NCI-H345 treated with DMSO at 0.1 percent for 48 hours (cell line): ENCODE data around the gene EED.

Source experiments
- DNase-seq: peaks from one replicate; lab custom pipeline; 2025; ENCODE audit not compliant: unreplicated experiment; lab: John Stamatoyannopoulos, UW

The EED gene, protein sequence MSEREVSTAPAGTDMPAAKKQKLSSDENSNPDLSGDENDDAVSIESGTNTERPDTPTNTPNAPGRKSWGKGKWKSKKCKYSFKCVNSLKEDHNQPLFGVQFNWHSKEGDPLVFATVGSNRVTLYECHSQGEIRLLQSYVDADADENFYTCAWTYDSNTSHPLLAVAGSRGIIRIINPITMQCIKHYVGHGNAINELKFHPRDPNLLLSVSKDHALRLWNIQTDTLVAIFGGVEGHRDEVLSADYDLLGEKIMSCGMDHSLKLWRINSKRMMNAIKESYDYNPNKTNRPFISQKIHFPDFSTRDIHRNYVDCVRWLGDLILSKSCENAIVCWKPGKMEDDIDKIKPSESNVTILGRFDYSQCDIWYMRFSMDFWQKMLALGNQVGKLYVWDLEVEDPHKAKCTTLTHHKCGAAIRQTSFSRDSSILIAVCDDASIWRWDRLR

DNA sequence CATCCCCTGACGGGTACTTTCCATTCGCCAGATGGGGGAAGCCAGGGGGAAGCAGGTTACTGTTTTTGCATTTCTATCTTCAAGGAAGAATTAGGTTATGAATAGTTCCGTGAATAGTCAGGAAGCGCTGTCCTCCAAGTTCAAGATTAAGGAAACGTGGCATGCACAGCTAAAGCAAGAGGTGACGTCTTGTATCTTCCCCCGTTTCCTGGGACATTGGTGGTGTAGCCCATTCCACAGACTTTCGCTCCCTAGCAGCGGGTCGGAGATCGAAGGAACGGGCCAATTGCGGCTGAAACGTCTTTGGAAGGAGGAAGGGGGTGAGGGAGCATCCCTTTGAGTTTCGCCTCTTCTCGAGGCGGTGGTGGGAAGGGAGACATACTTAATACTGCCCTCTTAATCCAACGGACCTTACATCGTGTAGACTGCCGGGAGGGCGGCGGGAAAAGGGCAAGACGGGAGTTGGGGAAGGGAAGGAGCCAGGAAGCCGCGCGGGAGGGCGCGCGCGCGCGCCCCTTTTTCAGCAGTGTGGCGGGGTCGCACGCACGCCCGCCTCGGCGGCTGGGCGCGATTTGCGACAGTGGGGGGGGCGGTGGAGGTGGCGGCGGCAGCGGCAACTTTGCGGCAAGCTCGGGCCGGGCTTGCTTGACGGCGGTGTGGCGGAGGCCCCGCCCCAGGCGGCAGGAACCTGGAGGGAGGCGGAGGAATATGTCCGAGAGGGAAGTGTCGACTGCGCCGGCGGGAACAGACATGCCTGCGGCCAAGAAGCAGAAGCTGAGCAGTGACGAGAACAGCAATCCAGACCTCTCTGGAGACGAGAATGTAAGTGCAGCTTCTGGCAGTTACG is at the start of gene EED:
EED (plus strand) TSS at position 232 of the 847 bp plus-strand sequence; CDS start at position 709, 477 bp downstream.
- peak; percentile 96 for DNase-seq

DNA sequence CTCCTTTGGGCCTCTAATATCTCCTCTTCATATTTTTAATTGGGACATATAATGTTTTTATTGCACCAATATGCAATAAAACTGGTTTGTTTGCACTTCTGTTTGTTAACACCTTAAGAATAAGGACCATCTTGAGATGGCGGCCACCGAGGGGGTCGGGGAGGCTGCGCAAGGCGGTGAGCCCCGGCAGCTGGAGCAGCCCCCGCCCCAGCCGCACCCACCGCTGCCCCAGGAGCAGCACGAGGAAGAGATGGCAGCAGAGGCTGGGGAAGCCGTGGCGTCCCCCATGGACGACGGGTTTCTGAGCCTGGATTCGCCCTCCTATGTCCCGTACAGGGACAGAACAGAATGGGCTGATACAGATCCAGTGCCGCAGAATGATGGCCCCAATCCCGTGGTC is 49.6 kb upstream of the EED start:
- DNase-seq, result no peak

DNA sequence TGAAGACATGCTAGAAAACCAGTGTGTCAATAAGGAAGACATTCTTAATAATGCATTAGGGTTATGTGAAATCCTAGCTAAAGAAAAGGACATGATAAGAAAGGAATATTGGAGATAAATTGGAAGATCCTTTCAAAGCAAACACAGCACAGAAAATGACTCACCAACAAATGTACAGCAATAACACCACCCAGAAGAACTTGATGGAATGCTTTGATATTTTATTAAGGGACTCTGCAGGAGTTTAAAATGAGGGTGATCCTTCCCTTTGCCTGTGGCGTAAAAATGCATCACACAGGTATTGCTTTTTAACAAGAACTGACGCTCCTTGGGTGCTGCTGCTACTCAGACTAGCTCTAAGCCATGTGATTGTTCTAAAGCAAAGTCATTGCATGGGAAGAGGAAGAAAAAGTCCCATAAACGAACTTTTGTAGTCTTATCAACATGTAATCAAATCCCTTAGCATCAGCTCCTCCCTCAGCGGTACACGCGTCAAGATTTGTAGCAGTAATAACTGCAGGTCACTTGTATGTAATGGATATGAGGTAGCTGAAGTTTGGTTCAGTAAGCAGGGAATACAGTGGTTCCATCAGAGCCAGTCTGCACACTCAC is 48.4 kb upstream of the EED start:
- no peak for DNase-seq

DNA sequence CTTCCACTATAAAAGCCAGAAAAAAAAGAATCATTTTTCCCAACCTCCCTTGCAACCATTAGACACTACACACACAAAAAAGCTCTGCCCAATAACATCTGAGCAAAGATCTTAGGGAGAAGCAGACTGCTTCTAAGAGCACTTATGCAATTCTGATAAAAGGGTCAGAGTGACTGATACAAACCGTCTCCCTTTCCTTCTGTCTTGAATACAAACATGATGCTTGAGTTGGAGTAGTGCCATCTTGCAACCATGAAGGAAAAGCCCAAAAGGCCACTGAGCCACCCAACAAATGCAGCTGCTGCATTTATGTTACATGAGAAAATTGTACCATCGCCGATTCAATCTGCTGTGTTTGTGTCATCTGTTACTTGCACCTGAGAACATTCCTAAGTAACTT is 47.6 kb upstream of the EED start:
- no peak for DNase-seq

DNA sequence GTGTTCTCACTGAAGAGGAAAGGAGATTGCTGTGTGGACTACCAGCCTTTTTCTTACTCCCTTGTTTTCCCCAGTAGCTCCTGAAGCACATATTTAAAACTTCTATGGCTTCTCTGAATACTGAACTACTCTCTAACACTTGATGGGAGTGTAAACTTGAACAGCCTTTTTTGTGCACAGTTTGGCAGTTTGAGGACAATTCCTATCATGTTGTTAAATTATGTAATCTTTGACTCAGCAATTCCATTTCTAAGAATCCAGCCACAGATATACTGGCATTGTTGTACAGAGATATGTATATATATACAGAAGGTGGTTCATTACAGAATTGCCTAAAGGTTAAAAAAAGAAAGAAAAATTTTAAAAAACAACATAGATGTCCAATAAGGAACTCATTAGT is 47.1 kb upstream of the EED start:
- no peak for DNase-seq

DNA sequence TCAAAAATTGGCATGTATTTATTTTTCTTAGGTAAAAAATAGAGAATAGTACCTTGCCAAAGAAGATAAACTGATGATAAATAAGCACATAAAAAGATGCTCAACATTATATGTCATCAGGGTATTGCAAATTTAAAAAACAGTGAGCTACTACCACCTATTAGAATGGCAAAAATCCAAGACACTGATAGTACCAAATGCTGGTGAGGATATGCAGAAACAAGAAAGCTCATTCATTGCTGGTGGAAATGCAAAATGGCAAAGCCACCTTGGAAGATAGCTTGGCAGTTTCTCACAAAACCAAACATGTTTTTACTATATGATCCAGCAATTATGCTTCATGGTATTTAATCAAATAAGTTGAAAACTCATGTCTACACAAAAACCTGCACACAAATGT is 46.4 kb upstream of the EED start:
- DNase-seq, result no peak

DNA sequence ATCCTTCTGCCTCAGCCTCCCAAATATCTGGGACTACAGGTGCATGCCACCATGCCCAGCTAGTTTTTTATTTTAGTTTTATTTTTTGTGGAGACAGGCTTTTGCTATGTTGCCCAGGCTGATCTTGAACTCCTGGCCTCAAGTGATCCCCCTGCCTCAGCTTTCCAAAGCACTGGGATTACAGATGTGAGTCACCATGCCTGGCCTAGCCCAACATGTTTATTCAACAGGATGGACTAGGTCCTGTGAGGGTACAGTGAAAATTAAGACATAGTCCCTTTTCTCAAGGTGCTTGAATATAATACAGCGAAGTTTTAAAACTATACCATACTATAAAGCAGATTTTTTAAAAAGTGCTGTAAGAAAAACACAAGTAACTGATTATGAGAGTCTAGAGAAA is 45.2 kb upstream of the EED start:
- no peak for DNase-seq

DNA sequence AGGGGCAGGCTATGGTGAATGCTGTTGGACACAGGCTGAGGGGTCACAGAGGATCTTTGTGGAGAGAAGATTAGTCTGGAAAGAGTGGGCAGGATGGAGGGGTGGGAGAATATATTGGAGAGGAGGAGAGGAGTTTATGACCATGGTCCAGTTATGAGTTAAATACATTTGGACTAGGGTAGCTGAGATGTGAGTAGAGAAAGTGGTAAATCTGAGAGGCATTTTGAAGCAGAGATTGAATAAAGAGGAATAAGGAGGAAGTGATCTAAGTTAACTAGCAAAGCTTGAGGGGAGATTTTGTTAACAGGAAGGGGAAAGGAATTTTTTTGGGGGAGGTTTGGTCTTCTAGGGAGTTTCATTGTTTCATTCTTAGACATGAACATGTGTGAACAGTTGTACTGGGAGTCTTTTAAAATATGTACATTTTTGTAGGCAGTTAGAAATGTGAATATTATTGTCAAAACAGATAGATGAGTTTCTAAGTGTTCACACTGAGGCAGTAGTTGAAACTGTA is 43.1 kb upstream of the EED start:
- no peak for DNase-seq

DNA sequence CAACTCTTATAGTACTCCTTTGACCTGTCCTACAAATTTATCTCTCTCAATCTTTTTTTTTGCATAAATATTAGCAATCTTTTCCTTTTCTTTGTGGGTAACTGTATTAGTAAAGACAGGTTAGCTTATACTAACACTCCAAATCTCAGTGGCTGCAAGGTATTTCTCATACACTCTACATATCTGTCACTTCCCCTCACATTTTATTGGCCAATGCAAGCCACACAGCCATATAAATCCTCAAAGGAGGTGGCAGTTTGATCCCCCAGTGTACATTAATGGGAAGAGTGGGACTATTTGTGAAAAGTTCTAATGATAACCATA is 42.6 kb upstream of the EED start:
- no peak for DNase-seq

DNA sequence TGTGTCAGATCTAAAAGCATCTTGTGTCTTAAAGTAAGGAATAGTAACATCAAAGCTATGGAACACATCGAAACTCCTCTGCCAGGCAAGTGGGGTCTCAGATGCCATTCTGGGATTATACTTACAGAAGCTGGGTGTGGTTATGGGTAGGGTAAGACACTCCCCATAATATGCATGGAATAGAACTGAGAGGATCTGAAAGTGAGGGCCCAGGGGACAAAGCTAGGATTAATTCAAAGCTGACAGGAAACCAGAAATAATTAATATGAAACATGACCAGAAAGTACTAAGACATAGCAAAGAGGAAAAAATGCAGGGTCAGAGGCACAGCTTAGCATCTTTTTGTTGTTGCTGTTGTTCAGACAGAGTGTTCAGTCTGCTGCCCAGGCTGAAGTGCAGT is 40.2 kb upstream of the EED start:
- DNase-seq, result no peak

DNA sequence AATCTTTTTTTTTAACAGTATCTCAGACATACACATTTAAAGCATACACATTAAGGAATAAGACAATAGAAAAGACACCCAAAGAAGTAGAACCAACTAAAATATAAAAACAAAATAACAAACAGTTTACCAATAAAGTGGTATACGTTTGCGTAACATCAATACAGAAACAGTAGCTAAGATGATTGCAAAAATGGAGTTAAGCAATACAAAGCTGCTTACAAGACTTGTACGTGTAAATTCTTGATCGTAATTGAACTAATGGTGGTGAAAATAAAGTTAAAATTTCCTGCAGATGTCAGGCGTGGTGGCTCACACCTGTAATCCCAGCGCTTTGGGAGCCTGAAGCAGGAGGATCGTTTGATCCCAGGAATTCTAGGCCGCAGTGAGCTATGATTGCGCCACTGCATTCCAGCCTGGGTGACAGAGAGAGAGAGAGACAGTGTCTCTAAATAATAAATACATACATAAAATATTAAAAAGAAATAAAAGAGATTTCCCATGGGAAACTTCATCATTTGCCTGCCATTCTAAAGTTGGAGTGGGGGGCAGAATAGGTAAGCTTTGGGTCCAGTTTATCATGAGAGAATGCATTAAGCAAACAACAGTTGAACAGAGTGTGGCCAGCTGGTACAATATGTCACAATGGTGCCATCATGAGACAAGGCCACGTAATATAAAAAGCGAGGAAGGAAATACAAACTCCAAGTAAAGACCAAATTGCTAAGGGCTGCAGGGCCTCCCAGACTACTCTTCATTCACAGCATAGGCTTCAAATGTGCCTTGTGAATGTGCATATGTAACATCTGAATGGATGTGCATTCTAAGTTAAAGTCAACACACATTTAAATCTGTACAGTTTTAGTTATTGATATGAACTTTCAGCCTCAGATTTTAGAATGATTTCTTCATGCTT is 38.9 kb upstream of the EED start:
- DNase-seq, result no peak

DNA sequence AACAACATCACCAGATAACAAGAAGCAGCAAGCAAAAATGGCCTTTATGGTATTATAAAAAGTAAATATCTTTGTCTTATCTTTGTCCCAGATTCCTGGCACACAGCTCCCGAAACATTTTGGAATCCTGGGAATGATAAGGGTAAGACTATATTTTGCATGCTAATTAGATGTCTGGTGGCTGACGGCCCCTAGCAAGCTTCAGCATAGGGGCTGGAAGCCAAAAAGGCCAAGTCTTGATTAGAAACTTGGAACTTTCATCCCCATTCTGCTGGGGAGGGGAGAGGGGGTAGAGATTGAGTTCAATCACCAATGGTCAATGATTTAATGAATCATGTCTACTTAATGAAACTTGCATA is 38.2 kb upstream of the EED start:
- DNase-seq, result no peak

DNA sequence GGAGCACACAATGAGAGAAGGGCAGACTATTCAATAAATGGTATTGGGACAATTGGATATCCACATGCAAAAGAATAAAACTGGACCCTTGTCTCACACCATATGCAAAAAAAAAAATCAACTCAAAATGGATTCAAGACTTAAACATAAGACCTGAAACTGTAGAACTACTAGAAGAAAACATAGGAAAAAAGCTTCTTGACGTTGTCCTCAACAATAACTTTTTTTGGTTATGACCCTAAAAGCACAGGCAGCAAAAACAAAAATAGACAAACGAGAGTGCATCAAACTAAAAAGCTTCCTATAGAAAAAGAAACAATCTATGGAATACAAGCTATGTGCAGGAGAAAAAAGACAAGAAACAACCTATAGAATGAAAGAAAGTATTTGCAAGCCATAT is 37.1 kb upstream of the EED start:
- DNase-seq, result no peak

DNA sequence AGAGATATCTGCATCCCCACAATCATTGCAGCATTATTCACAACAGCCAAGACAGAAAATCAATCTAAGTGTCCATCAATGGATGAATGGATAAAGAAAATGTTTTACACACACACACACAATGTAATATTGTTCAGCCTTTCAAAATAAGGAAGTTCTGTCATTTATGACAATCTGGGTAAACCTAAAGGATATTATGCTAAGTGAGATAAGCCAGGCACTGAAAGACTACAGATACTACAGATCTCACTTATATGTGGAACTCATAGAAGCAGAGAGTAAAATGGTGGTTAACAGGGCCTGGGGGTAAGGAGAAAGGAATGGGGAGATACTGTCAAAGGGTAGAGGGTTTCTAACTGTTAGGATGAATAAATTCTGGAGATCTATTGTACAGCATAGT is 36.0 kb upstream of the EED start:
- no peak for DNase-seq

DNA sequence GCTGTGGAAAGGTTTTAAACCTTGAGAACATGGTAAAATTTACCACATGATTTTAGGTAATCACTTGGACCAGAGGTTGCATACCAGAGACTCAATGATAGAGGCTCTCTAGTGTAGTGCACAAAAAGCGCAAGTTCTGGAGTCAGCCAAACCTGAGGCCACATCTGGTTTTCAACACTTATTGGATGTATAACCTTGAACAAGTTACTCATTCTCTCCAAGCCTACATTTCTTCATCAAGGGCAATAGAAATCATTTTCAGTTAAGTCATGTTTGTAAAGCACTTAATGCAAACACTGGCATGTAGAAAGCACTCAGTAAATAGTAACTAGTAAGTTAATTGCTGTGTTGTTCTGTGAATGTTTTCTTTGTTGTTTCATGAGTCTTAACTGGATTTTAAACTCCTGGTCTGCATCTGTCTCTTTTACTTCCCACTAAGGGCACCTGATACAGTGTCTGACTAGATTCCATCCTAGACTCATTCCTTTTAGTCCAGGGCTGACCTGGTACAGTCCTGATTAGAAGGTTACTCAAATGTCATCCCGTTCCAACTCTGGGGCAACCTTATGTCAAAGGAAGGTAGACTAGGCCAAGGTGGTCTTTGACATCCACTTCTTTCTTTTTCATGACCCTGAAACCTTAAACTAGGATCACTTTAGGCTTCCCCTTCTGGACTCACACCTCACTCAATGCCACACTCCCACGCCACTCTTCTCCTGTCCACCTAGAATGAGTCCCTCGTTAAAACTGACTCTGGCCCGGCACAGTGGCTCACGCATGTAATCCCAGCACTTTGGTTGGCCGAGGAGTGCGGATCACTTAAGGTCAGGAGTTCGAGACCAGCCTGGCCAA is 34.5 kb upstream of the EED start:
- DNase-seq, result no peak

DNA sequence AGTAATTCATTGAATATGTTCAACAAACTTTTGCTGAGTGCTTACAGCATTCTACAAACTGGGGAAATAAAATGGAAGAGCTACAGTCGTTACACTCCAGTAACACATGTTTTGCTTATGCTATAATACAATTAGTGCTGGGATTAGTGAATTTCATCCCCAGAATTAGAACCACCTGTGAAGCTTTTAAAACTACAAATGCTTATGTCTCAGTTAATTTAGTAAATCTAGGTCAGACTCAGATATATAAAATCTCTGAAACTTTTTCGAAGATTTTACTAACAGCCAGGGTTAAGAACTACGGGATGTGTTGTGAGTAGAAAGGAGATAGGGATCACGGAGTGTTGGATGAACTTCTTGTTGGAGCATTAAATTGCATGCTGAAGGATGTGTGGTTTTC is 33.7 kb upstream of the EED start:
- DNase-seq, result no peak

DNA sequence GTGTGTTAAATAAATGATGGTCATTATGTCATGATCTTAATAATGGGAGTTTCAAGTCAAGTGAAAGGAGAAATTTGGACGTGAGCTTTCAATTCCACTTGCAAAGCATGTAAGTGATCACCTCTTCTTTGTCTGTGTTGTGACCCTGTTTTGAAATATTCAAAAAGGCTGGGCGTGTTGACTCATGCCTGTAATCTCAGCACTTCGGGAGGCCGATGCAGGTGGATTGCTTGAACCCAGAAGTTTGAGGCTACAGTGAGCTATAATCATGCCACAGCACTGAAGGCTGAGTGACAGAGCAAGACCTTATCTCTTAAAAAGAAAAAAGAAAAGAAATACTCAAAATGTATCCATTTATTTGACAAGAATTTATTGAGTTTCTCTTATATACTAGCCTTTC is 32.9 kb upstream of the EED start:
- DNase-seq, result no peak

DNA sequence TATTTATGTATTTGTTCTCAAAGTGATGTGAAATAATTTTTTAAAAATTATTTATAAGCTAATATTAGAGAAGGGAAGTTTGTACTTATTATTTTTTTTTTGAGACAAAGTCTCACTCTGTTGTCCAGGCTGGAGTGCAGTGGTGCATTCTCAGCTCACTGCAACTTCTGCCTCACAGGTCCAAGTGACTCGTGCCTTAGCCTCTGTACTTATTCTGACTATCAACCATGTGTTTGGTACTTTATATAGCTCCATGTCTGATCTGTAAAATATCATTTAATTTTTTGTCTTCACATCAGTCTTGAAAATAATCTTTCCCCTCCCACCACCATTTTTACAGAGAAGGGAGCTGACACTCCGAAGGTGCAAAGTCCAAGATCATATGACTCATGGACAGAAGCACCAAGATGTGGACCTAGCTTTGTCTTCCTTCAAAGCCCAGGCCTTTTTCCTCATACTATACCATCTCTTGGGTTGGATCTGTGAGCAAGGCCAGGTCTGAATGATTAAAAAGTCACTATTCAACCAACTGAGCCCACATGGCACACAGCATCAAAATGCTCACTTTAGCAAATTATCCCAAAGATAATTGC is 32.4 kb upstream of the EED start:
- DNase-seq, result no peak

DNA sequence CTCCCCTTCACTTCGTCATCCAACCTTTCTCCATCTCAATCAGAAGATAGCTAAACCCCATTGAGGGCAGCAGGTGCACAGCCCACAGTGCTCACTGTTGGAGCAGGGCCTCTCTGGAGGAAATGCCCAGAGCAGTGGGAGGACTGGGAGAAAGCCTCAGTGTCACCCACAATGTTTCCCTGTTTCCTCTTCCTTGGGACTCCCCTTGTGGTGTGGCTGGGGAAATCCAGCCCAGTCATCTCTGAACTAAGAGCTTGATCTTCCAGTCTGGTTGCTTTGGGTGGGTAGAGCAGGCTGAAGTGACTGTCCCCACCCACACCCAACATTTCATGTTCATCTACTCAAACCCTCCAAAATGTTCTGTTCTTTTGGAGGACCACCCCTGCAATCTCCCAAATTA is 29.8 kb upstream of the EED start:
- no peak for DNase-seq
